Brain microvascular endothelial cell (primary cell): Measurements from ENCODE around the gene ZNF536.

Experiments used
- DNase-seq: peaks from one replicate; pipeline ENCODE4 v3.0.0-alpha.2; 2020
- H3K27ac ChIP-seq: fragments of 250-450 bp; sonication (Bioruptor Pico); 2 replicates; pipeline ENCODE4 v1.5.1; 2020; ENCODE audit warnings: mild to moderate bottlenecking, moderate library complexity
- H3K27me3 ChIP-seq: fragments of 250-450 bp; sonication (Bioruptor Pico); replicated peaks from 2 replicates; pipeline ENCODE4 v1.5.1; 2020; ENCODE audit warnings: mild to moderate bottlenecking
- H3K36me3 ChIP-seq: fragments of 250-450 bp; sonication (Bioruptor Pico); replicated peaks from 2 replicates; pipeline ENCODE4 v1.5.1; 2020; ENCODE audit warnings: mild to moderate bottlenecking
- H3K4me3 ChIP-seq: 2 replicates; pipeline ENCODE4 v1.5.1; 2011; ENCODE audit warnings: low read depth, mild to moderate bottlenecking, control low read depth, low read length, moderate library complexity
- in situ Hi-C: cut with HindIII; loops from 2 replicates; pipeline ENCODE4 v1.10.0; 2017; ENCODE audit warnings: low sequenced_read_pairs, low pct_ligation_motif_present
- TF ChIP-seq, protein P1 (sequence below): IDR thresholded peaks from 2 replicates; pipeline ENCODE4 v1.5.1; 2011; ENCODE audit warnings: low read depth, mild to moderate bottlenecking, moderate library complexity, low read length, control low read depth, inconsistent platforms; ENCODE audit errors: missing control alignments

The ZNF536 gene

DNA sequence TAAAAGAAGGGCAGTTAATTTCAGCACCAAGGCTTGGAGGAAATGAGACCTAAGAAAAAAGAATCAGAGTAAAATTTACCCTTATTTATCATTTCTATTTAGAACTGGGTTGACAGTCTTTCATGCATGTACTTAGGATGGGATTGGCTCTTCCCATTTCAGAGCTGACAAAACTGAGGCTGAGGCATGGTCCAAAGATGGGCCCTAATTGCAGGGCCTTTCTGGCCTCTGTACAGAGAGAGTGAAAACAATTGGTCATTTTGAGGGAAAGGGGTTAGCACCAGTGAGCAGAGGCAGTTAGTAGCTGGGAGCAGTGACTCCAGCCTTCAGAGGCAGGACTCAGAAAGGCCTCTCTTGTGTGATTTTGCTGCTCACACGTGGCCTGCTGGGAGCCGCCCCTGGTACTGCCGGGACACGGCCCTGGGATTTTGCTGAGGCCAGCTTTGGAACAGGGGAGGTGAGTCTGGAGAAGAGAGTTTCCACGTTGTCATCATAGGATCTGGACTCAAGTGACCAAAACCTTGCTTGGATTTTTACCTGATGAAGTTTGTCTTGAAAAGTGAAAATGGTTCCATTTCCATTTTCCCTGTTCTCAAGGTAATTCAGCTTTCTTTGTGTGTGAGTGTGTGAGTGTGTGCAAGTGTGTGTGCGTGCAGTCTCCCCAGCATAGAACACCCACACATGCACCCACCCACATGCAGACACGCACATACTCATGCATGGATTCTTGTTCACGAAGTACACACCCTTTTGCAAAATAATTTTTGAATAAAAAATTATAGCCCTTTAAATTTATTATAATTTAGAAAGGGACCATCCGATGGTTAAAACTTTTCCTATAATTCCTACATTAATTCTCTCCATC lies at the start of gene ZNF536:
ZNF536 (plus strand) TSS at position 425 of the 865 bp plus-strand sequence. CDS start 71,179 bp downstream, outside the sequence.
- DNase-seq, result no peak
- Histone ChIP-seq H3K4me3 (no peak within 1 kb of the TSS), H3K36me3 (no peaks in the 10 kb centered on the region), H3K27ac (no peak within 1 kb of the TSS), H3K27me3 (peaks cover 3% of the 10 kb centered on the region)
- TF ChIP-seq, protein P1, sequence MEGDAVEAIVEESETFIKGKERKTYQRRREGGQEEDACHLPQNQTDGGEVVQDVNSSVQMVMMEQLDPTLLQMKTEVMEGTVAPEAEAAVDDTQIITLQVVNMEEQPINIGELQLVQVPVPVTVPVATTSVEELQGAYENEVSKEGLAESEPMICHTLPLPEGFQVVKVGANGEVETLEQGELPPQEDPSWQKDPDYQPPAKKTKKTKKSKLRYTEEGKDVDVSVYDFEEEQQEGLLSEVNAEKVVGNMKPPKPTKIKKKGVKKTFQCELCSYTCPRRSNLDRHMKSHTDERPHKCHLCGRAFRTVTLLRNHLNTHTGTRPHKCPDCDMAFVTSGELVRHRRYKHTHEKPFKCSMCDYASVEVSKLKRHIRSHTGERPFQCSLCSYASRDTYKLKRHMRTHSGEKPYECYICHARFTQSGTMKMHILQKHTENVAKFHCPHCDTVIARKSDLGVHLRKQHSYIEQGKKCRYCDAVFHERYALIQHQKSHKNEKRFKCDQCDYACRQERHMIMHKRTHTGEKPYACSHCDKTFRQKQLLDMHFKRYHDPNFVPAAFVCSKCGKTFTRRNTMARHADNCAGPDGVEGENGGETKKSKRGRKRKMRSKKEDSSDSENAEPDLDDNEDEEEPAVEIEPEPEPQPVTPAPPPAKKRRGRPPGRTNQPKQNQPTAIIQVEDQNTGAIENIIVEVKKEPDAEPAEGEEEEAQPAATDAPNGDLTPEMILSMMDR, result no peak
- in situ Hi-C loops, result no loop called here

DNA sequence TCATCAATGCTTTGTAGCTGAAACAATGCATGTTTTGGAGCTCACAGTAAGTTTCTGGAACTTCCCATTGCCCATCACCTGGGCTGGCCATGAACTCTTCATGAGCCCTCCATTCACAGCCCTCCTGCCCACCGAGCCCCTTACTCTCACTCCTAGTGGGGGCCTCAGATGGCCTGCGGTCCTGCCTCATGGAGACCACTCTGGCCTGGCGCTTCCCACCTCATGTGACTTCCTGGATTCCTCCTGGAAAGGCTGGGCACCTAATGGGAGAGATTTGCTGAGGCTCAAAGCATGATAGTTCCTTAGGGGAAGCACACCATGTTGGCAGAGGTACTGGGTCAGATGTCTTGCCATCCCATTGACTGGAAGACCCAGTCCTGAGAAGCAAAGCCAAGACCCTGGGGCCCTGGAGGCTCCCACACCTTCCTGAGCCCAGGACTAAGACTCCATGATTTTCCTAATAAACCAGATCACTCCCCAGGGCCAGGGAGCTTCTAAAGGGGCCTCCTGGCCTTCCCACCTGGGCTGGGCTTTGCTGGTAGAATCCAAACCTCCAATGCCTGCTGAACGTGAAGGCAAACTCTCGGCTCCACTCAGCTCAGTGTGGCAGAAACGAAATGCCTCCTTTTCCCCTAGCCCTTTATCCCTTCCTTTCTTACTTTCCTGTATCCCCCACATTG lies 49.4 kb upstream of the ZNF536 start:
- no peak for DNase-seq
- TF ChIP-seq, protein P1, result no peak

DNA sequence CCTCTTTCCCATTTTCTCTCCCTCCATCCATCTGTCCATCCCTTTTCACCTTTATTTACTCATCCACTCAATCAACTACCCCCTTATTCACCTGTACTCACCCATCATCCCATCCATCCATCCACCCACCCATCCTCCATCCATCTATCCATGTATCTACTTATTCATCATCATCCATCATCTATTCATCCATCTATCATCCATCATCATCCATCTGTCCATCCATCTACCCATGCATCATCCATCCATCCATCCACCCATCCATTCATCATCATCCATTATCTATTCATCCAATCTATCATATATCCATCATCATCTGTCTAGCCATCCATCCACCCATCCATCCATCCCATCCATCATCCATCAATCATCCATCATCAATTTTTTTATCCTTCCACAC lies 48.3 kb upstream of the ZNF536 start:
- H3K27me3 ChIP-seq, result no peaks in the 10 kb centered on the region
- DNase-seq, result no peak
- TF ChIP-seq, protein P1, result no peak
- no peak overlapping the region for H3K27ac ChIP-seq
- in situ Hi-C loops, result no loop called here
- H3K36me3 ChIP-seq, result no peaks in the 10 kb centered on the region
- no peak overlapping the region for H3K4me3 ChIP-seq

More for the DNA sequence above, 49.4 kb upstream of the ZNF536 start:
- Histone ChIP-seq H3K27ac (no peak overlapping the region), H3K27me3 (no peaks in the 10 kb centered on the region), H3K4me3 (no peak overlapping the region), H3K36me3 (no peaks in the 10 kb centered on the region)
- in situ Hi-C loops, result no loop called here

DNA sequence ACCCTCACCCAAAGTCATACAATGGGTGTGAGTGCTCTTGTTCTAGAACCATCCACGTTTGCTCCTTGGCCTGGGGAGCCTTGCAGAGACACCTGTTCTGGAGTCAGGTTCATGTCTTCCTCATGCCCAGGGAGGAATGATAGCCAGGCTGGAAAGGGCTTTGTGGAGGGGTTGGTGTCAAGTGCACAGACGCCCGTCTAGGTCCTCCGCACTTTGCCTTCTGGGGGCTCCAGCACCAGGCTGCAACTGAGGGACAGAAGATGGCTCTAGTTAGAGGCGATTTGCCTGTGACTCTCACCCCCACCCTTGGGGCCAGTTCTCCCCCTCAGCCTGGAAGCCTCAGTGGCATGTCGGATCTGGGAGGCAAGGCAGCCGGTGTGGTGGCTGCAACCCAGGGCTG lies 47.2 kb upstream of the ZNF536 start:
- DNase-seq, result no peak

DNA sequence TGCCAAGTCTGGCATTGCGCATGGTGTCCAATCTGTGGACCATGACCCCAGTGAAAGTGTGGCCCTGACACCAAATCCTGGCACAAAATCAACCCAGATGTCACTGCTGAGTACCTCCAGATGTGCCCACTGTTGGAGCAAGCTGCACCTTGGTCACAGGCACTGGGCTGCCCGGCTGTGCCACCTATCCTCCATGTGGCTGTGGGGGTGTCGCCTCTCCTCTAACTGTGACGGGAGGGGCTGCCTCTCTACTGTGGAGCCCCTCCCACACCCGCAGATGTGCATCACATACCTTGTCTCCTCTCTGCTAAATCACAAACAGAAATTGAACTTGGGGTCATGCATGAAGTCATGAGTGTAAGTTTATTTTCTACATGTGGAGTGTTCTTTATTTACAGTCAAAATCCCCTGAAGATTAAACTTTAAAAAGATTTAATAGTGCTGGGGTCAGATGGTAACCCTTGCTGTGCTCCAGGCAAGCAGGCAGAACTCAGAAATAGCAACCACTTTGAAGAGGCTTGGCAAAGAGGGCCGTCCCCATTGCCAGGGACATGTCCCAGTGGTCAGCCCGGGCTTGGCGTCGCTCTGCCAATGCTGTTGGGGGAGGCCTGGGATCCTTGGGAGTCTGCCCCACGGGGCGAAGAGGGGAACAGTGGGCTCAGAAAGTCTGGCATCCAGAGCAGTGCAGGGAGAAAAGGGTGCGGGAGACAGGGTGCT lies 46.4 kb upstream of the ZNF536 start:
- no peak overlapping the region for H3K27ac ChIP-seq
- no peak overlapping the region for H3K4me3 ChIP-seq
- H3K36me3 ChIP-seq, result no peaks in the 10 kb centered on the region
- TF ChIP-seq, protein P1, result no peak
- DNase-seq, result no peak
- no peaks in the 10 kb centered on the region for H3K27me3 ChIP-seq
- in situ Hi-C loops, result no loop called here

More for the DNA sequence above, 47.2 kb upstream of the ZNF536 start:
- H3K27ac ChIP-seq, result no peak overlapping the region
- in situ Hi-C loops, result no loop called here
- TF ChIP-seq, protein P1, result no peak
- no peaks in the 10 kb centered on the region for H3K36me3 ChIP-seq
- H3K27me3 ChIP-seq, result no peaks in the 10 kb centered on the region
- no peak overlapping the region for H3K4me3 ChIP-seq
